SJSA1 (cell line): ENCODE results near the gene SUSD2. TPM values are rescaled to one million over a fixed set of nuclear protein-coding genes. Genes with fewer than 3 reads are reported as not detected.

ENCODE experiments used
- DNase-seq, 2 experiments: peaks; one replicate each; pipeline ENCODE4 v3.0.0-alpha.2; 2015 to 2020; ENCODE audit warnings: low spot score in 2 of 2, low read depth in 1 of 2
- H3K27ac ChIP-seq: fragments of 250-450 bp; sonication (Bioruptor Pico); 2 replicates; pipeline ENCODE4 v1.5.1; 2020; ENCODE audit warnings: mild to moderate bottlenecking, moderate library complexity
- H3K27me3 ChIP-seq: fragments of 250-450 bp; sonication (Bioruptor Pico); replicated peaks from 2 replicates; pipeline ENCODE4 v1.5.1; 2020; ENCODE audit warnings: mild to moderate bottlenecking, moderate library complexity
- H3K36me3 ChIP-seq: fragments of 250-450 bp; sonication (Bioruptor Pico); 2 replicates; pipeline ENCODE4 v1.5.1; 2020; ENCODE audit warnings: mild to moderate bottlenecking
- H3K4me1 ChIP-seq: fragments of 250-450 bp; sonication (Bioruptor Pico); replicated peaks from 2 replicates; pipeline ENCODE4 v1.6.1; 2021; ENCODE audit warnings: mild to moderate bottlenecking
- H3K4me3 ChIP-seq: fragments of 250-450 bp; sonication (Bioruptor Pico); 2 replicates; pipeline ENCODE4 v1.5.1; 2020; ENCODE audit warnings: mild to moderate bottlenecking
- H3K9me3 ChIP-seq: fragments of 250-450 bp; sonication (Bioruptor Pico); replicated peaks from 2 replicates; pipeline ENCODE4 v1.5.1; 2020; ENCODE audit warnings: mild to moderate bottlenecking
- total RNA-seq: library from RNA; depleted of rRNA; stranded (reverse); fragments of >200 nt; shearing (Covaris generic); gene quantifications from 2 replicates; pipeline ENCODE4 v1.2.3, GENCODE V29; 2014

Gene SUSD2
- total RNA-seq, 1 experiment from 2014 or later, result 0.05 TPM

DNA sequence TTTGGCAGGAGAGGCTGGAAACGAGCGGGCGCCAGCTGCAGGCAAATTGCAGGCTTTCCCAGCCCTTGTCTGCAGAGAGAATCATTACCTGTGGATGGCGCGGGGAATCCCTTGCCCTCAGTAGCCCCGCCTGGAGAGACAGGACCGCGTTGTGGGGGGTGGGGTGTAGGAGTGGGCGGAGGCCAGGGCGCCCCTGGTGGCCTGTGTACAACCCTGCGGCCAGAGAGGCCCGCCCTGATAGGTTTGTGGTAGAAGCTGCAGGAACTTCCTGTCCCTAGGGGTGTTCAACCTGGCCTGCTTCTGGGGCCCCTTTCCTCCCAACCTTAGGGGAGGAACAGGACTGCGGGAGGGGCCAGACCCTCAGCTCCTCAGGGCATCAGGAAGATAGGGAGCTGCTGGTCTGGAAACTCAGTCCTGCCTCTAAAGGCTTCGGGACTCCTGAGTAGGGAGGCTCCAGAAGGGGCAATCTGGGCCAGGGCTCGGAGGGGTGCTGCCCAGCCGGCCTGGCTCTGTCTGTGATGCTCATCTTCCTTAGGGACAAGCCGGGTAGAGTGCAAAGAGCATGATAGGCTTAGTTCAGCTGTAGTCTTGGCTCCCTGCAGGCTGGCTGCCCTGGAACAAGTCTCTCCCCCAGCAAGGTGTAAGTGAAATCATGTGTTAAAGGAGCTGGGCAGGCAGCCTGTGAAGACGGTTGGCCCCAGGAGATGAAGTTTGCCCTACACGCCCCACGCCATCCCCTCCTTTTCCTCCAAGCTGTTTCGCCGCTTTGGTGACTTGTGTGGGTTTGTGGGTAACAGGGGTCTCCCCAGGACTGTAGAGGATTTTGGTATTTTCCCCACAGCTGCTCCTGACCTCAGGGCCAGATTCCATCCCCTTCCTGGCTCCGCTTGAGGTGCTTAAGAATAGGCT, 24.1 kb upstream of the SUSD2 start:
- peak; percentile 88 to 94 for DNase-seq
- peak overlapping the region; percentile 10; the same call in 1 of the 2 replicates for H3K27ac ChIP-seq

DNA sequence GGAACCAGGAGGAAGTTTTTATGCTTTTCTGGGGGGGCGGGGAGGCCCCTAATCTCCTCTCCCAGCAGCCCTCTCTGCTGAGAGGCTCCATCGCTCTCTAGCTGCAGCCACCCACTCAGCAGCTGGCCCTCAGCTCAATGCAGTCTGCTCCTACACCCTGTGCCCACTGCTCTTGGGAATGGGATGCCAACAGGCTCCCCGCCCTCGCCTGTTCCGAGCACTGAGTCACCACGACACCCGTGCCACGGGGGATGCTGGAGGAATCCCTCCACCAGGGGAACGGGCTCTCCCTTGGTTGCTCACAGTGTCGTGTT, 23.5 kb upstream of the SUSD2 start:
- DNase-seq, result no peak
- Histone ChIP-seq H3K27me3 (no peaks in the 10 kb centered on the region), H3K27ac (no peak overlapping the region), H3K36me3 (peaks cover 58% of the 10 kb centered on the region), H3K9me3 (0 out of 2 replicates have a peak, but pooled peaks cover 3% of the 10 kb centered on the region), H3K4me1 (peaks cover 46% of the 10 kb centered on the region), H3K4me3 (no peak overlapping the region)

More for the DNA sequence above, 24.1 kb upstream of the SUSD2 start:
- H3K9me3 ChIP-seq, result 0 out of 2 replicates have a peak, but pooled peaks cover 3% of the 10 kb centered on the region
- H3K36me3 ChIP-seq, result peaks cover 52% of the 10 kb centered on the region
- no peaks in the 10 kb centered on the region for H3K27me3 ChIP-seq
- H3K4me3 ChIP-seq, result peak overlapping the region; percentile 94
- H3K4me1 ChIP-seq, result peaks cover 52% of the 10 kb centered on the region

DNA sequence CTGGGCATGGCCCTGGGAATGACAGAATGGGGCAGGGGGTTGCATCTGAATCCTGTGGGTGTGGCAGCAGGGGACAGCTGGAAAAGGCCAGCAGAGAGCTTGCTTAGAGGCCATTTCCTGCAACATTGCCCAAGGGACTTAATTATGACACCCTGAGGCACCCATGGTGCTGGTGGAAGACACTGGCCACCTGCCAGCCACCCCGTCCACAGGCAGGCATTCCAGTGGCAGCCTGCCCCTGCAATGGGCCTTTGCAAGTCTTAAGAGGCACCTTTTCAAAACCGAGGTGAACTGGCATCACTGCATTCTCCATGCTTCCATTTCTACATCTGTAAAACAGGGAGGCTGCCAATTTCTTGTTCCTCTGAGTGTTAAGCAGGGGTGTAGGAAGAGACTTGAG, 21.6 kb upstream of the SUSD2 start:
- Histone ChIP-seq H3K27ac (no peak overlapping the region), H3K9me3 (0 out of 2 replicates have a peak, but pooled peaks cover 3% of the 10 kb centered on the region), H3K27me3 (no peaks in the 10 kb centered on the region), H3K4me1 (peaks cover 31% of the 10 kb centered on the region), H3K36me3 (peaks cover 73% of the 10 kb centered on the region), H3K4me3 (no peak overlapping the region)
- no peak for DNase-seq

DNA sequence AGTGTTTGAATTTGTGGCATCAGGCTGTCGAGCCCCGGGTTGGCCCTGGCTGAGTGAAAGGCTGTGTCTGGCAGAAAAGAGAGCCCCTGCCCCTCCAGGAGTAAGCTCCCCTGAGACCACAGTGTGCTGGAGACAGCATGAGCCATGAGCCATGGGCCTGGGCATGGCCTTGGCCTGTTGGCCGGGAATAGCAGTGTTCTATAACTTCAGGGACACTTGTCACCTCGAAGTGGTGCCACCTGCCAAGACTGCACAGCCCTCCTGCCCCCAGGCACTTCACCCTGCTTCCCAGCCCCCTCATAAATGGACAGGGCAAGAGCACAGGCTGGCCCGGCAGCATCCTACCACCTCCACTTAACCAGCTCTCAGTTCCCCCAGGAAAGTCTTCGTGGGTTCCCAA, 20.7 kb upstream of the SUSD2 start:
- H3K9me3 ChIP-seq, result 0 out of 2 replicates have a peak, but pooled peaks cover 3% of the 10 kb centered on the region
- no peak overlapping the region for H3K4me3 ChIP-seq
- peaks cover 81% of the 10 kb centered on the region for H3K36me3 ChIP-seq
- peaks cover 24% of the 10 kb centered on the region for H3K4me1 ChIP-seq
- no peaks in the 10 kb centered on the region for H3K27me3 ChIP-seq
- DNase-seq, result no peak
- H3K27ac ChIP-seq, result no peak overlapping the region

DNA sequence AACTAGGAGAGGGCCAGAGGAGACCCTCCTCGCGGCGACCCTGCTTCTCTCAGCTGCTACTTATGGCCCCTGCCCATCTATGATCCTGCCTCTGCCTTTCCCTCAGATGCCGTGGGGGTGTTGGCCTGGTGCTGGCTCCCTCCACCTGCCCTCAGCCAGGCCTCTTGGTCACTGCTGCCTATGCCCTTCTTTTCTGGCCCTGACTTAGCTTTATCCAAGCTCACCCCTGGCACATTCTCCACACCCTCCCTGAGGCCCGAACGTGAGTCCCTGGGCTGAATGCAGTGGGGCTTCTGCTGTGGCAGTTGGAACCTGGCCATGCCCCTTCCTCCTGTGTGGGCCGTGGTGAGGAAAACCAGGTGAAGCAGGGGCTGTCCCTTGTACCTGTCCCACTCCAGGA, 19.8 kb upstream of the SUSD2 start:
- peaks cover 17% of the 10 kb centered on the region for H3K4me1 ChIP-seq
- peaks cover 84% of the 10 kb centered on the region for H3K36me3 ChIP-seq
- no peak overlapping the region for H3K4me3 ChIP-seq
- no peak for DNase-seq
- H3K27ac ChIP-seq, result no peak overlapping the region
- H3K9me3 ChIP-seq, result no peaks in the 10 kb centered on the region
- no peaks in the 10 kb centered on the region for H3K27me3 ChIP-seq

DNA sequence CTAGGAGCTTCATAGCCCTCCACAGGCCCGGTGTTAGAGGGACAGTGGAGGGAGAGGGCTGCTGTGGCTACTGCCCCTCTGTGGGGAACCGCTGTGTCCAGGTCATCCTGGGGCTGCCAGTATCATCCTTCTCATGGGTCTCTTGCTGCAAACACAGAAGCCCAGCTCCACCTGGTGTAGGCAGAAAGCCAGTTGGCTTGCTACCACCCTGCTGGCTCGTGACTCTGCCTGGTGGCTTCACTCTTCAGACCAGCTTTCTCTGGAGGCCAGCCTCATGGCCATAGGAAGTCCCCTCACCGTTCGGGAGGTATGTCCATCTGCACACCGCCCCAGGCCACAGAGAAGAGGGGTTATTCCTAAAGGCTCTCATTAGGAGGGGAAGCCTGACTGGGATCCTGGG, 19.4 kb upstream of the SUSD2 start:
- no peak for DNase-seq

DNA sequence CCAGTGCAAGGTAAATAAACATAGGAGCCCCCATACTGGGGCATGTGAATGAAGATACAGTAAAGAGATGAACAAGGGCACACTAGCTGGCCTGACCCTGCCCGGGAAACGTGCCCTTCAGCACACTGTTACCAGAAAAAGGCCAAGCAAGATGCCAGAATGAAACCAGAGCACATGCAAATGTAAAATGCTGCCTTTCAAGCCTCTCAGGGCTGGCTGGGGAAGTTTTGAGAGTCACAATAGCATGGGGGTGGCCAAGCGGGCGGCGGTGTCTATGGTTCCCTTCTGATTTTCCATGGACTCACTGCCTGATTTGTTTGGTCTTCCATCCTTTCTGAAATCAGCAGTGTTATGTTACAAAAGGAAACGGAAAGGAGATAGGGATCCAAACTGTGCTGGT, 18.9 kb upstream of the SUSD2 start:
- no peak overlapping the region for H3K27ac ChIP-seq
- DNase-seq, result no peak
- H3K4me3 ChIP-seq, result no peak overlapping the region
- H3K9me3 ChIP-seq, result no peaks in the 10 kb centered on the region
- H3K4me1 ChIP-seq, result peaks cover 7% of the 10 kb centered on the region
- no peaks in the 10 kb centered on the region for H3K27me3 ChIP-seq
- H3K36me3 ChIP-seq, result peaks cover 85% of the 10 kb centered on the region

More for the DNA sequence above, 19.4 kb upstream of the SUSD2 start:
- Histone ChIP-seq H3K9me3 (no peaks in the 10 kb centered on the region), H3K4me1 (peaks cover 12% of the 10 kb centered on the region), H3K36me3 (peaks cover 85% of the 10 kb centered on the region), H3K27me3 (no peaks in the 10 kb centered on the region), H3K27ac (no peak overlapping the region), H3K4me3 (no peak overlapping the region)

DNA sequence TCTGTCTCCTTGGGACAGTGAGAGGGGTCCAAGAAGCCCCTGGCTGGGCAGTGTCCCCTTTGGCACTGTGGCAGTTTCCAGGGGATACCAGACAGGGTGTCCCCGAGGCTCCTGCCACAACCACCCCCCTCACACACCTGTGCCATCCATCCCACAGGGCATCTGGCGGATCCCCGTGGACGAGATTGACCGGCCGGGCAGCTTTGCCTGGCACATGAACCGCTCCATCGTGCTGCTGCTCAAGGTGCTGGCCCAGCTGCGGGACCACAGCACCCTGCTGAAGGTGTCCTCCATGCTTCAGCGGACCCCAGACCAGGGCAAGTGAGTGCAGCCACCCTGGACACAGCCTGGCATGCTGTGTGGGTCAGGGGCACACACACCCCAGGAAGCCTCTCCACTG, 17.0 kb upstream of the SUSD2 start:
- no peak for DNase-seq
- Histone ChIP-seq H3K4me3 (no peak overlapping the region), H3K27ac (no peak overlapping the region), H3K36me3 (peaks cover 85% of the 10 kb centered on the region), H3K9me3 (no peaks in the 10 kb centered on the region), H3K27me3 (no peaks in the 10 kb centered on the region), H3K4me1 (no peaks in the 10 kb centered on the region)

DNA sequence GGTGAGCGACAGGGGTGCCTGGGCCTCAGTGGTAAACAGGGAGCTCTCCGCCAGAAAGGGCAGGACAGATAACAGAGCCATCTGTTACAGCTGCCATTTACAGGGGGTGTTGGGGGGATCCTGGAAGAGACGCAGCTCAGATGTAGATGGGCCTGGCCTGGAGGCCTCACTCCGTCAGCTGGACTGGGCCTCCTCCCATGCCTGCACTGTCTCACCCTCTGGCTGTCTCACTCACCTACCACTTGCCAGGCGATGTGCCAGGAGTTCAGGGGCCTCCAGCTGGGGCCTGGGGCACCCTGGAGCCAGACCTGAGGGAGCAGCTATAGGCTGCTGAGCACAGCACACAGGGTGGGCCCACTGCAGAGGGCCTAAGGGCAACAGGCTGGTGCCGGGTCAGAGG, 16.3 kb upstream of the SUSD2 start:
- H3K4me1 ChIP-seq, result no peaks in the 10 kb centered on the region
- no peak for DNase-seq
- no peak overlapping the region for H3K27ac ChIP-seq
- H3K27me3 ChIP-seq, result no peaks in the 10 kb centered on the region
- no peaks in the 10 kb centered on the region for H3K9me3 ChIP-seq
- H3K36me3 ChIP-seq, result peaks cover 87% of the 10 kb centered on the region
- no peak overlapping the region for H3K4me3 ChIP-seq

DNA sequence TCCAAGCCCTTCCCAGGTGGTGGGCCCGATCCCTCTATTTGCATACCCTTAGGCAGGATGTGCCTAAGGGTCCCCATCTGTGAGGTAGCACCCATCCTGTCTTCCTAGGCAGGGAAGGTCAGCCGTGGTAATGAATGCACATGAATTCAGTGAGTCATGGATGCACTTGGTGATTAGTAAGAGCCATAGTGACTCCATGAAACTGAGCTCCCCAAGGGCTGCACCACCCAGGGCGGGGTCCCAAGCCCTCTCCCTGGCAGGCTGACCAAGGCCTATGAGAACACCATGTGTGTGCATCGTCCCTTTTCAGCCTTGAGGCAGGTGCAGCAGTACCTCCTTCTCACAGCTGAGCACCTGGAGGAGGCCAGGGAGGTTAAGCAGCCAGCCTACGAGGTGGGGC, 15.6 kb upstream of the SUSD2 start:
- H3K4me1 ChIP-seq, result no peaks in the 10 kb centered on the region
- no peaks in the 10 kb centered on the region for H3K9me3 ChIP-seq
- no peaks in the 10 kb centered on the region for H3K27me3 ChIP-seq
- H3K4me3 ChIP-seq, result no peak overlapping the region
- DNase-seq, result no peak
- no peak overlapping the region for H3K27ac ChIP-seq
- H3K36me3 ChIP-seq, result peaks cover 90% of the 10 kb centered on the region

DNA sequence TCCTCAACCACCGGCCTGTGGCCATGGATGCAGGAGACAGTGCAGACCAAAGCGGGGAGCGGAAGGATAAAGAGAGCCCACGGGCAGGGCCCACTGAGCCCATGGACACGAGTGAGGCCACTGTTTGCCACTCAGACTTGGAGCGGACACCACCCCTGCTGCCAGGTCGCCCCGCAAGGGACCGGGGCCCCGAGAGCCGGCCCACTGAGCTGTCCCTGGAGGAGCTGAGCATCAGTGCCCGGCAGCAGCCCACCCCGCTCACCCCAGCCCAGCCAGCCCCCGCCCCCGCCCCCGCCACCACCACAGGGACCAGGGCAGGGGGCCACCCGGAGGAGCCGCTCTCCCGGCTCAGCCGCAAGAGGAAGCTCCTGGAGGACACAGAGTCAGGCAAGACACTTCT, 14.5 kb upstream of the SUSD2 start:
- Histone ChIP-seq H3K27me3 (no peaks in the 10 kb centered on the region), H3K4me1 (no peaks in the 10 kb centered on the region), H3K4me3 (no peak overlapping the region), H3K36me3 (peaks cover 94% of the 10 kb centered on the region), H3K9me3 (no peaks in the 10 kb centered on the region), H3K27ac (no peak overlapping the region)
- DNase-seq, result no peak

DNA sequence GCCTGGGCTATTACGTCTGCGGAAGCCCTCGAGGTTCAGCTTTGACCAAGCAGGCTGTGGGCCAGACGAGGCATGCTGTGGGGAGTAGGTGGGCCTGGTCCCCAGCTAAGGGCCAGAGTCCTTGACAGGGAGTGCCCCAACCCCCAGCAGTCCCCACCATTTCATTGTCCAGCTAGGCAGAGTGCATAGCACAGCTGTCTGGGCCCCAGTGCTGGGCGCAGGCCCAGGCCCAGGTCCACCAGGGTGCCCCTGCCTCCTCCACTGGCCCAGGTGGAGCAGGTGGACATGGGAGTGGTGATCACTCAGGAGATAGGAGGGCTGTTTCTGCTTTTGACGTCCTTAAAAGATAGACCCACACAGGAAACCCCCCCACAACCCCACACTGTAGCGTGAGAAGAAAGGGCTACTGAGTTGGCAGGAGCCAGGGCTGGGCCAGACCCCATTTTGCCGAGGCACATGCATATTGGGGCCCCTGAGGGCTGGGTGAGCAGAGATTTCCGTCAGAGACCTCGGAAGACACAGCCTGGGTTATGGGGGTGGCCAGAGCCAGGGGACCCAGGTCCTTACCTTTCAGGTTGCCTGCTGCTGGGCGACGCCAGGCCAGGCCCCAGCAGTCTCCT, 11.7 kb upstream of the SUSD2 start:
- DNase-seq, result no peak
- Histone ChIP-seq H3K27me3 (no peaks in the 10 kb centered on the region), H3K36me3 (peaks cover 91% of the 10 kb centered on the region), H3K27ac (no peak overlapping the region), H3K9me3 (no peaks in the 10 kb centered on the region), H3K4me1 (no peaks in the 10 kb centered on the region), H3K4me3 (no peak overlapping the region)

DNA sequence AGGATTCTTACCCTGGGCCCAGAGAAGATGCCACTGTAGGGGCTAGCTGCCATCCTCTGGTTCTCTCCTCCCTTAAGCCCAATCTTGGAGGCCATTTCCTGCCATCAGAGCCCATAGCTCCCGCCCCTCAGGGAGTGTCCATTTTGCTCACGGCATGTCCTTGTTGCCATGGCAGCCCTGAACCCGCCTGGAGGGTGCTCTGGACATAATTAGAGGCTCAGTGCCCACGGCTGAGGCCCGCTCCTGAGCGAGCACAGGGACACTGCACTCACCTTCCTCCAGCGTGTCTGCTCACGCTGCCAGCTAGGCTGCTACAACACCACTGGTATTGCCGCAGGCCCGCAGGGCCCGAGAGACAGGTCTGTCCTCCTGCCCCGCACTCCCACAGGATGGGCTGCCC, 11.1 kb upstream of the SUSD2 start:
- no peaks in the 10 kb centered on the region for H3K9me3 ChIP-seq
- H3K4me1 ChIP-seq, result no peaks in the 10 kb centered on the region
- DNase-seq, result no peak
- no peaks in the 10 kb centered on the region for H3K27me3 ChIP-seq
- peaks cover 91% of the 10 kb centered on the region for H3K36me3 ChIP-seq
- no peak overlapping the region for H3K4me3 ChIP-seq
- no peak overlapping the region for H3K27ac ChIP-seq

DNA sequence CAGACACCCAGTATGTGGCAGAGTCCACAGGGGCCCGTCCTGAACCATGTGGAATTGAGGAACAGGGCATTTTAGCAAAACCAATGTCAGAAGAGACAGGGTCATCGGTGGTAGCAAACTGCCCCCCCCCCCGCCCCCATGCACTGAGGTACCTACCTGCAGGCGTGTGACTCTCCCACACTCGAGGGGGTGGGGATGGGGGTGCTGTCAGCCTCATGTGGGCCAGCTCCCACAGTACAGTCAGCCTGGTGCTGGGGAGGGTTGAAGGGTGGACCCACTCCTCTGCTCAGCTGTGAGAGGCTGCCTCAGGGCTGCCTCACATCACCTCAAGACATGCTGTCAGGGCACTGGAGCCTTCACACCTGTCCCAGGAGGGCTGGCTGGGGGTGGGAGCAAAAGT, 10.7 kb upstream of the SUSD2 start:
- Histone ChIP-seq H3K4me3 (no peak overlapping the region), H3K27me3 (no peaks in the 10 kb centered on the region), H3K36me3 (peaks cover 91% of the 10 kb centered on the region), H3K4me1 (no peaks in the 10 kb centered on the region), H3K9me3 (no peaks in the 10 kb centered on the region), H3K27ac (no peak overlapping the region)
- DNase-seq, result no peak
